ENCODE data around the gene MGAT2.
"Not testable (repeated sequence)": the region's sequence is repeated elsewhere in the genome, so short reads cannot be mapped to it uniquely, and the experiment has no call there.

Gene MGAT2

GRCh38 chr14:49654511-49654910 lies 33.9 kb downstream of the MGAT2 start:
- no peak for DNase-seq (ENCODE audit: low read depth in 2 of 2)

- not testable (repeated sequence) for DNase-seq (ENCODE audit: low read depth in 2 of 2)
These were observed 36.9 kb downstream of the MGAT2 start for GRCh38 chr14:49657500-49657899.

GRCh38 chr14:49659526-49660455 lies 39.2 kb downstream of the MGAT2 start:
- DNase-seq (ENCODE audit: low read depth in 2 of 2) = no peak

- DNase-seq (ENCODE audit: low read depth in 2 of 2) = no peak
These were observed 49.9 kb downstream of the MGAT2 start for GRCh38 chr14:49670475-49670874.
